COR-L47 (cell line): ENCODE measurements around the gene MKNK2.

Source experiments
- DNase-seq: peaks from one replicate; lab custom pipeline; 2025; lab: John Stamatoyannopoulos, UW

MKNK2 gene

GRCh38 chr19:2057484-2058469, 6.7 kb upstream of the MKNK2 start:
- DNase-seq, result no peak

DNA sequence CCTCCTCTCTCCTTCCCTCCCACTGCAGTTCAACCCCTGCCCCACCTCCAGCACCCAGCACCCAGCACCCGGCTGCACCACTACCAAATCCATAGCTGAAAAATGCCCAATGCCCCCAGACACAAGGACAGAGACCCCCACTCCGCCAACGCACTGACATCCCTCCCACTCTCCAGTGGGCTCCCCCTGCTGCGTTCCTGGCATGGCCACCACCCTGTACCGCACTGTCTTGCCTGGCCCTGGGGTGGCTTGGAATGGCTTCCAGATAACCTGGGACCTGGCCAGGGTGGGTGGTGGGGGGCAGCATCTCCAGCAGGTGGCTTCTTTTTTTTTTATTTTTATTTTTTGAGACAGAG, 5.8 kb upstream of the MKNK2 start:
- no peak for DNase-seq

DNA sequence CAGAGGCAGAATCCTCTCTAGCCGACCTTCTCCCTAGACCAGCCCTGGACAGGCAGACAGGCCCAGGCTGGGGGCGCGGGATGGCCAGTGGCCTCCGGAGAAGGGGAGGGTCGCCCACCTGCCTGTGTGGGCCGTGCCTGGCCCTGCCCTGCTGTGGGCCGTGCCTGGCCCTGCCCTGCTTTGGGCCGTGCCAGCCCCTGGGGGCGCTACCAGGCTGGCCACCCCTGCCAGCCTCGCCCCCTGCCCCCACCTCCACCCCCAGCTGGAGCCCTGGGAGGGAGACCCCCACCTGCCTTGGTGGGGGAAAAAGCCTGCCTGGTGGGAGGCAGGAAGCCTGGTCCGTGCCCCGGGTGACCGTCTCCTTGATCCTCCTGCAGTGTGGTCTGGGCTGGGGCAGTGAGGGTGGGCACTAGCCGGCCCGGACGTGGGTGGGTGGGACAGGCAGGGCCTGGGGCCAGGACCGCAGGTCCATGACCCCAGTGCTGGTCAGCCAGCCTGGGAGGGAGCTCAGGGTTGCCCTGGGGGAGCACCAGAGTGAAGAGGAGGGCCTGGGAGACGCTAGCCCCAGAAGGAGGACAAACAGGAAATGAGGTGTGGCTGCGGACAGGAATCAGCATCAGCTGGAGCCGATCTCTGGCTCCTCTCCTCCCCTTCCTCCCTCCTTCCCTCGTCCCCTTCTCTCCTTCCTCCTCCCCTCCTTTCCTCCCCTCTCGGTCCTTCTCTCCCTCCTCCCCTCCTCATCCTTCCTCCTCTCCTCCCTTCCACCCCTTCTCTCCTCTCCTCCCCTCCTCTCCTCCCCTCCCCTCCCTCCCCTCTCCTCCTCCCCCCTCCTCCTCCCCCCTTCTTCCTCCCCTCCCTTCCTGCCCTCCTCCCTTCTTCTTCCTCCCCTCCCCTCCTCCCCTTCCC, 5.1 kb upstream of the MKNK2 start:
- peak; percentile 25 for DNase-seq

DNA sequence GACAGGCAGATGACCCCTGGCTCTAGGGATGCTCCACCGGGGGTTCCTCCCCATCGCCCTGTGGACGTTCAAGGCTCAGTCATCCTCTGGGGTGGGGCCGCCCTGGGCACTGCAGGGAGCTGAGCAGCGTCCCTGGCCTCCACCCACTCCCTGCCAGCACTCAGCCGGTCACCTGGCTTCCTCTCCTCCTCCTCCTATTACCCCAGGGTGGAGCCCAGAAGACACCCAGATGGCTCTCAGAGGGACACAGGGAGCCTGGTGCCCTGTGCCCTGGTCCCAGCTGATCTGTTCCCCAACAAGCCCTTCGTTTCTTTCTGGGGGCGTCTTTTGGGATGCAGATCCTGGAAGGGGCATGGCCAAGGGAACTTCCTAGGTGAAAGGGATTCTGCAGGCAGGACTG, 3.7 kb upstream of the MKNK2 start:
- DNase-seq, result peak; percentile 24

GRCh38 chr19:2053601-2054389, 2.8 kb upstream of the MKNK2 start:
- no peak for DNase-seq

DNA sequence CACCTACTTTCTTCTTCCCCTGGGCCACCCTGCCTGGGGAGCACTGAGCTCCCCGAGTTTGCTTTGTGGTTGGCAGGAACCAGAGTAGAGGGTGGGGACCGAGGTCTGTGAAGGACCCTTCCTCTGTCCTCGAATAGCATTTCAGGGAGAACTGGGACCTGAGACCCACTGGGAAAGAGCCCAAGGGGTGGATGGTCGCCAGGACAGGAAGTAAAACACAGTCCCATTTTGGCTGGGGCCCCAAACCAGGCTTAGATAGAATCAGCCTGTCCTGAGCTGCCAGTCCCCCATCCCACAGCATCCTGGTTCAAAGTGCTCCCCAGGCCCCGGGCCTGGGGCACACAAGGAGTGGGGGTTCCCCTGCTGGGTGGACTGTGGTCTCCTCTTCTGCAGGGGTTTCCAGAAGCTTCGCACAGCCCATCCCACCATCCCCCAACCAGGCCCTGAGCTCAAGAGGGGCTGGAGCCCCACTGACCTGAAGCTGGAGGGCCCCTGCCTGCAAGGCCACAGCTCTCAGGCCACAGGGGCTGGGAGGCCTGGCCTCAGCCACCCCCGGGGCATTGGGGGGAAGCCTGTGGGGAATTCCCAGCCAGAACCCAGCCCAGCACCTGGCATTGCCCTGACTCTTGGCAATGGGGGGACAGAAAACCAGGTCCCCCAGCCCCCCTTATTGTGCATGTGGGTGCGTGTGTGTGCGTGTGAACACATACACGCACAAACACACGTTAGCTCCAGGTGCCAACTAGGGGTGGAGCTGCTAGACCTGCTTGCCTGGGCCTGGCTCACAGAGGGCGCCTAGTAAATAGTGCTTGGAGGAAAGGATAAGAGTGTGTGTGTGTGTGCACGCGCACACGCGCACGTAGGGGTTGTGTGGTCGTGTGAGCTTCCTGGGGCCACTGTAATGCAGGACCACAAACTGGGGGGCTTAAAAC, 995 bp upstream of the MKNK2 start:
- no peak for DNase-seq

DNA sequence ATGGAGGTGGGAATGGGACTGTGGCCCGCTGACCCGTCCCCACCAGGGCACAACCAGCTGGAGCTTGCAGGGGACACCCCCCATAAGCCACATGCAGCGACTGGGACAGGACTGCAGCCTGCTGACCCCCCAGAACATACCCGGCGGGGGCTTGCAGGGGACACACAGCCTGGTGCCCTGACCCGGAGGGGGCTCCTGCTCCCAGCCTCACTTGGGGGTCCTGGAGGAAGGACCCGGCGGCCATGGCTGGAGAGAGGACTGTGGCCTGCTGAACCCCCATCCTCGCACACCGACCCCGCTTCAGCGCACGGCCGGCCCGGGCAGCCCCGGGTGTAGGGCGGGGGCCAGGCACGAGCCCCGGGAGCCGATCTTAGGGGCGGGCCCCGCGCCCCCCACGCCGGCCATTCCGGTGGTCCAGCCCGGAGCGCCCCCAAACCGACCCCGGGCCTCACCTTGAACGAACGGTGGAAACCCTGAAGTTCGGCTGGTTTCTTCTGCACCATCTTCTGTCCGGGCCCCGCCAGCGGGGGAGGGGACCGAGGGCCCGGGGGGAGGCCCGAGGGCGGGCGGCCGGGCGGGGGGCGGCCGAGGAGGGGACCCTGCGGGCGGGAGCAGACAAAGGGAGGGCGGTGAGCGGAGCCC, 574 bp downstream of the MKNK2 start:
- DNase-seq, result no peak

DNA sequence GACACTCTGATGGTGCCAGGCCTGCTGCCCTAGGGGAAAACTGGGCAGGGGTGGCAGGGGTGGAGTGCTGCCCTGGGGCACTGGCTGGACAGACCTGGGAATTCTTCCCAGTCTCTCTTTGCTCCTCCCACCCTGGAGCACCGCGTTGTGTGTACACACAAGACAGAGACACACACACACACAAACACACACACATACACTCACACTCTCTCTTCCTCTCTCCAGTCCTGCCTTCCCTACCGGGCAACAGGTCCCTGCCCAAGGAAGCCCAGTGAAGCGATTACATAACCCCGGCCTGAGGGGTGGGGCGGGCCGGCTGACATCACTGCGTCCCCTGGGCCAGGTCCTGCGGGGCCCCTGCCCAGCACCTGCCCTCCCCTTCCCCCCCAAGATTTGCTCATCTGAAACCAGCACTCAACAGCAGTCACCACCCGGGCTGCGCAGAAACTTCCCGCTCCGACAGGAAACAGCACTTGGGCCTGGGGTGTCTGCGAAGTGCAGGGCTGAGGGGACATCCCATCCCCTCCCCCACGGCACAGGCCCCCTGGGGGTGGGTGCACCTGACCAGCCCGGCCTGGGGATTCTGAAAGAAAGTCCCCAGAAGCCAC, 1.2 kb downstream of the MKNK2 start:
- DNase-seq, result peak; percentile 28

- no peak for DNase-seq
Observed at GRCh38 chr19:2048959-2049740, 1.9 kb downstream of the MKNK2 start.

- DNase-seq, result no peak
Observed at GRCh38 chr19:2048104-2048958, 2.7 kb downstream of the MKNK2 start.

- no peak for DNase-seq
Observed at GRCh38 chr19:2047449-2048103, 3.5 kb downstream of the MKNK2 start.

DNA sequence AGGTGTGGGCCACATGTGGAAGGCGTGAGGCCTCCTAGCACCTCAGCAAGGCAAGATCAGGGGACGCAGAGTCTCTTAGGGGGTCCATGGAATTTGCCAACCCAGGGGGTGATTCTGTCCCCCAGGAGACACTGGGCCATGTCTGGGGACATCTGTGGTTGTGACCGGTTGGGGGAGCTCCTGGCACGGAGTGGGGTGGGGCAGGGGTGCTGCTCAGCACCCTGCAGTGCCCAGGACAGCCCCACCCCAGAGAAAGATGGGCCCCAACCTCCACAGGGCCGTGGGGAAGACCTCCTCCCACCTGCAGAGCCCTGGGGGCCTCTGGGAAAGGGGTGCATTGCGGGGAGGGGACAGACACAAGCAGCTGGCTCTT, 4.0 kb downstream of the MKNK2 start:
- DNase-seq, result no peak

GRCh38 chr19:2046046-2046907, 4.8 kb downstream of the MKNK2 start:
- no peak for DNase-seq

GRCh38 chr19:2045501-2046045, 5.5 kb downstream of the MKNK2 start:
- DNase-seq, result no peak

DNA sequence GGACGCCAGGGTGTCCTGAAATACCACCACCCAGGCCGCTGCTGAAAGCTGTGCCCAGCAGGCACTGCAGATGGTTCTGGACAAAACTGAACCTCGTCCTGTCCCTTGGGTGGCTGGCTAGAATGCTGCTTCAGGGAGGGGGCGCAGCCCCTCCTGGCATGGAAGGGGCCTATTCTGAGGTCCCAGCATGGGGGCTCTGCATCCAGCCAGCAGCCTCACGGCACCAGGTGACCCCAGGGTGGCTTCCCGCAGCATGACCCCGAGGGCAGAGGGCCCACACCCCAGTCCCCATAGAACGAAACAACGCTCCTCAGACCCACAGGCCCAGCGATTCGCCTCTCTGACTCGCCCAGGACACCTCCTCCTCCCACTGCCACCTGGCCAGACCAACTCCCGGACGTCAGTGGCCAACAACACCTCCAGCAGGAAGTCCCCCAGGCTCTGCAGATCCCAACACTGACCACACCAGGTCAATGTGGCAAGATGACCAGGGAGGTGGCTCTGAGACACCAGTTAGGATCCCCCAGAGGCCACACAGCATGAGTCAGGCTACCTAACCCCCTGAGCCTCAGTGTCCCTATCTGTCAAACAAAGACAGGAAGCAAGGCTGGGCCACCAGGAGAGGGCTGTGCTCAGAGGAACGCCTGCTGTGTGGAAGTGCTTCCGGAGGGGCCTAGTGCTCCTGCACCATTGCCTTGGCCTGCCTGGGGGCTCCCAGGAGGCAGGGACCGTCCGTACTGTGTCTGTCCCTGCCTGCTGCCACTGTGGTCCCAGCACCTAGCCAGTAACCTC, 6.1 kb downstream of the MKNK2 start:
- DNase-seq, result no peak
